ENCODE data around the gene FAM114A1.
"Not testable (repeated sequence)": the region's sequence is repeated elsewhere in the genome, so short reads cannot be mapped to it uniquely, and the experiment has no call there.

The FAM114A1 gene

DNA sequence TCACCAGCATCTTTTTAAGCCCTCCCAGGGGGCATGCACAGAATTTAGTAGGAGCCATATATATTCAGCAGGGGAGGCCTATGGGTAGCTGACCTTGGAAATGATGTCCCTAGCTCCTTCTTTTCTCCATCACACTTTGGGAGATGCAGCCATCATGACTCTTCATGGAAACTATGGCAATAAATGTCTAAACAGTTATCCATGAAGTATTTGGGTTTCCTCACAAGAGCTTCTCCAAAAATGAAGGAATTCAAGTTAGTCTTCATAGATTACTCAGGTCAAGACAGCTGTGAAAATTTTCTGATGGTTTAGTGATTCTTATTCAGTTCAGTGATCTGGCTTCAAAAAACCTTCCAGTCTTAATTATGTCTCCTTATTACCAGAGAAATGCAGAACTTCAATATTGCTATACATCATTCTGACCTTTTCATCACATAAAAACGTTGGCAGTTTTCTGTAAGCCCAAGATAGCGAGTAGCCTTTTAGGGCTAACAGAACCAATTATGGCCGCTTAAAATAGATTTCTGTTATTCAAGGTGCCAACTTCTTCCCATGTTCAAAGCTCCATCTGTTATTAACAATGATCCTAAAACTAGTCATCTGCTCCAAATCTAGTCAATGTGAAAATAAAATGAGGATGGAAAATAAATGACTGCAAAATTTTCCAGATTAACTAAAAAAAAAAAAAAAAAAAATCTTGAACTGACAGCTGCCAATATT, 112.1 kb downstream of the FAM114A1 start:
- DNase-seq = peak; percentile 42

DNA sequence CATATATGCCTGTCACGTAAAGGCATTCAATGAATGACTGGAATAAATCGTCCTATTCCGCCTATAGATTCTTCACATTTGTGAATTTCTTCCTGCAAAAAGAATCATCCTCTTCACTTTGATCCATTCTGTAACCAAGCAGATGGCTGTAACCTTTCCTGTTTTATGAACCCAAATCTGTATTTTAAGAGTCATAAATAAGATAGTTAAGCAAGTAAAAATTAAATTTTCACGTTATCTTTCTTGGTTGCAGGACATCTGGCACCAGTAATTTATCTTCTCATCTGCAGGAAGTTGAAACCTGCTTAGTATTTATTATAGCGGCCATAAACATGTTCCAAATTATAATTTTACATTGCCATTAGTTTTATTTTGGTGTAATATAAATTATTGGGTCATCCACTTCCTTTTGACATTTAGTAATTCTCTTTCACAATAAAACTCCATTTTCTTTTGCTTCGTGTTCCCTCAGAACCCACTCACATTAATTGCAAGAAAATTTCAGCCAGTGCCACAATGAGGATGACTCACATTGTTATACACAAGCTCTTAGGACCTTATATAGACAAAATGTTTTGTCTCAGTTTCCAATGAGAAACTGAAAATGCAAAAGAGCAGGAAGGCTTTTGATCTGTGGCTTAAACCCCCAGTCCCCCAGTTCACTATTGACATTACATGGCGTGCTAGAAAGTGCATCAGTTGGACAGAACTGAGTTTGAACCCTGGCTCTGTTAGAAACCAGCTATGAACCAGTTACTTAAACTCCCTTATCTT, 113.5 kb downstream of the FAM114A1 start:
- DNase-seq = peak; percentile 86

DNA sequence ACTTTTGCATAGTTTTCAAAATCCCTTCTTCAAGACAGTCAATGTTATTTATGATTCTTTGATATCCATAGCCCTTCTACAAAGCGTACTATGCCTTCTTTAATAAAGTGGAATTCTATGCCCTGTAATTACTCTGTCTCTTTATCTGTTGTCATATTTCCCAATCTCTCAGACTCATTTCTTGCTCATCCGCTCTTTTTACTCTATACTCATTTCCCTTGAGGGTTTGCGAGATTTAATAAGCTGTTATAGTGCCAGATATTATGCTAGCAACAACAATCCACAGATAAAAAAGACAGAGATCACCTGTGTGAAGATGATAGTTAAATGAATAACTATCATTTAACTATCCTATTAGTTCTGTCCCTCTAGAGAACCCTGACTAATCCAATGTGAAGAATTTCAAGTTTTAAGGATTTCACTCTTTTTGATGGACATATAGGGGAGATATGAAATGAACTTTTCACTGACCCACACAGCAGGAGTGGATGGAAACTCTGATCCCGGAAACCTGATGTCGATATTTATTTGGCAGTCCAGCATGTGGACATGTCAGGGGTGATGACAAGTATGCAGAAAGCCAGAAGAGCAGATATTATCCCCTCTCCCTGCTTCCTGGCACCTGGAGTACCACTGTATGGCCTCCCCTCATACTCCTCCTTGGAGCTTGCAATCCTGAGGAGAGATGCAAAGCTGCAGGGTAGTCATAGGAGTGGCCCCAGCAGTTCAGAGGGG, 114.9 kb downstream of the FAM114A1 start:
- DNase-seq = peak; percentile 36

DNA sequence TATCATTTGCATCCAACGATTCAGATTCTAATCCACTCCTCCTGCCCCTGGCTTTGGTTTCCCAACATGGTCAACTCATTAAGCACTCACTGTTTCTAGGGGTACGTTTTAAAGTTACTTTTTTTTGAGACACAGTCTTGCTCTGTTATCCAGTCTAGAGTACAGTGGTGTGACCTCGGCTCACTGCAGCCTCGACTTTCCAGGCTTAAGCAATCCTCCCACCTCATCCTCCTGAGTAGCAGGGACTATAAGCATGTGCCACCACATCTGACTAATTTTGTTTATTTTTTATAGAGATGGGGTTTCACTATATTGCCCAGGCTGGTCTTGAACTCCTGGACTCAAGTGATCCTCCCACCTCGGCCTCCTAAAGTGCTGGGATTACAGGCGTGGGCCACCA, 115.7 kb downstream of the FAM114A1 start:
- no peak for DNase-seq

DNA sequence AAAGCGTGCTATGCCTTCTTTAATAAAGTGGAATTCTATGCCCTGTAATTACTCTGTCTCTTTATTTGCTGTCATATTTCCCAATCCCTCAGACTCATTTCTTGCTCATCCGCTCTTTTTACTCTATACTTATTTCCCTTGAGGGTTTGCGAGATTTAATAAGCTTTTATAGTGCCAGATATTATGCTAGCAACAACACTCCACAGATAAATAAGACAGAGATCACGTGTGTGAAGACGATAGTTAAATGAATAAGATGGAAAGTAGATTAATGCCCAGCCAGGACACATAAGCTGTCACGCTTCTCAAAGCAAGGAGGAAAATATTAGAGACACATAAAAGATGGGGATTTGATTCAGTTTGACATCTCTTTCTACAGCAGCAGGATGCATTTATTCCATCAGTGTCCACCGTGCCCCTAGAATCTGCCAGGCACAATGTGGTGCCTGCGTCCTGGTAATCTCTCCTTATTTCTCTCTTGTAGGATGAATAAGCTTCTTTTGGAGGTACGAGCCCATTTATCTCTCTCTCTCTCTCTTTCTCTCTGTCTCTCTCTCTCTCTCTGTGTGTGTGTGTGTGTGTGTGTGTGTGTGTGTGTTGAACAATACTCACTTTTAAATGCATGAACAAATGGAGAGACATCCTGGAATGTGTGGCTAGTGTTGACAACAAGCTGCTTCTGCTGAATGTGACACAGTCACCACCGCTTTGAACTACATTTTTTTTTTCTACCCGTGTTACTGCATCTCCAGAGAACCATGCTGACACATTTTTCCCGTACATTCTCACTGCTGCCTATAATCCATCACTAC, 116.4 kb downstream of the FAM114A1 start:
- DNase-seq = peak; percentile 84

DNA sequence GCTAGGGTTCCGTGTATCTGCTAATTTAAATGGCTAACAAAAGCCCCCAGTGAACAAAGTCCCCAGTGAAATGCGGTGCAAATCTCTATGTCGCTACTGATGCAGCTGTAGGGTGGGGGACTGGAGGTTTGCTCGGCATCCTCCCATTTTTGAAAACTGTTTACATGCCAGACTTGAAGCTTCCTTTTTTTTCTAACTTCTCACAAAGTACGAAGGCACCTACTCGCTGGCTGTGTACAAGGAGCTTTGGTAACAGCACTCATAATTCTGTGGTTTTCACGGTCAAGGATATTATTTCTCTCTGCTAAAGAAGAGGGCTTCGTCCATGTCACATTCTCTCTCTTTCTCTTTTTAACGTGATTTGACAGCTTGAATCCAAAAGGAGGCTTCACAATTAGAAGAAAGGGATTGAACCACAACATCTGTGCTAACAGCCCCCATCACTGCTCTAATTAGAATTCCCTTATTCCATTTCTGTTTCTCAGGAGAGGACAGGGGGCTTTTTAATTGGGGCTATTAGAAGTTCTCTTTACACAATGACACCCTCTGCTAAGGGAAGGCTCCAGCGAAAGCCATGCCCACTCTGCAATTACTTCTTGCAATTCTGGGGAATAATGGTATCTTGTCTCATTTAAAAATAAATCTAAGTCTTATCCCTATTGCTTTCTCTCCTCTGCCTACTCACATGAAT, 117.9 kb downstream of the FAM114A1 start:
- DNase-seq = no peak

DNA sequence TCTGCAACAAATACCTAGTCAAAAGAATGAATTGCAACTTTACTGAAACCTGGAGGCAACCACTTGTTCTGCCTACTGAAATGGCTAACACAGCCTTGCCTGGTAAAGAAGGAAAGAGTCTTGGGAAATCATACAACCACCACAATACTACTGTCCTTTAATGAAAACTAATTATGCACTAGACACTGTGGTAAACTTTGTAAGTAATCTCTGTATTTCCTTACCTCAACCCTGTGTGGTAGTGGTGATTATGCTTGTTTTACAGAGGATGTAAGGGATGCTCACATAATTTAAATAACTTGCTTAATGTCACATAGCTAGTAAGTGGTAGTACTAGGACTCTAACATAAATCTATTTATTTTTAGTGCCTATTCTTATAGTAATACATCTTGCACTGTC, 119.9 kb downstream of the FAM114A1 start:
- DNase-seq = no peak

DNA sequence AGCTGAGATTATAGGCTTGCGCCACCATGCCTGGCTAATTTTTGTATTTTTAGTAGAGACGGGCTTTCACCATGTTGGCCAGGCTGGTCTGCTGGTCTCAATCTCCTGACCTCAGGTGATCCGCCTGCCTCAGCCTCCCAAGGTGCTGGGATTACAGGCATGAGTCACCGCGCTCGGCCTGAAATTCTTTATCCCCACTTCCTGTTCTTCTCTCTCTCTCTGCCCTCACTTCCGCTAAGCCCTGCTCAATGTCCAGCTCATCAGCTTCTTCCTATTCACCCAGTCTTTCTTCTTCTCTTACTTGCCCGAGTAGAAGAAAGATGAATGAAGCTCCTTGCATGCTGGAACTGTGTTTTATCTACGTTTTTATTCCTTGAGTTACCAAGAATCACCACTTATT, 120.7 kb downstream of the FAM114A1 start:
- DNase-seq = not testable (repeated sequence)

DNA sequence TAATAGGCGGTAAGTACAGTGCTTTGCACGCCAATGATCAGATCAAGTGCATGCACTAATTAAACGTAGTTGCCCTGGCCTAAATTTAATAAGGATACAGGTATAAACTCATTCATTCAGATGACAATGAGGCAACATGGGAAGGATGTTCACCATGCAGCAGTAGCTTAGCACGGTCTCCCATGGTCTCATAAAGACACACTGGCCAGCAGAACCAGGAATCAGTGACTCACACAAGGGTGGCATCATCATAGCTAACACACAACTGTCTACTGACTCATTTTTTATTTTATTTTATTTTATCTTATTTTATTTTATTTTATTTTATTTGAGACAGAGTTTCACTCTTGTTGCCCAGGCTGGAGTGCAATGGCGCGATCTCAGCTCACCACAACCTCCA, 121.9 kb downstream of the FAM114A1 start:
- DNase-seq = peak; percentile 46

DNA sequence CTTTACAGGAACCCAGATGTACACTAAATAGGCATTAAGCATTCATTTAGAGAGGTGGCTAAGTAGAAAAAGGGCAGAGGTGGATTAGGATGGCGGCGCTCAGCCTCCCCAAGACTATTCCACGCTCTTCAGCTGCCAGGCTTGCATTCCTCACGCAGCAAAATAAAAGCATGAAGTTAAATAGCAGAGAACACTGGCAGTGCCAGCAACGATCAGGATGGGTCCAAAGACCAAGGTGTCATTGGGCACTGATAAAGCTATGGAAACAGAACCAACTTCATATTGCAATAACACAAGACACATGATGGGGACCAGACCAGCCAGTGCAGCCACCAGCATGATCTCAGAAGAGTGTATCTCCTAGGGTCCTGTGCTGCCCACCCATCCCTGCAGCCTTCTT, 122.6 kb downstream of the FAM114A1 start:
- no peak for DNase-seq

DNA sequence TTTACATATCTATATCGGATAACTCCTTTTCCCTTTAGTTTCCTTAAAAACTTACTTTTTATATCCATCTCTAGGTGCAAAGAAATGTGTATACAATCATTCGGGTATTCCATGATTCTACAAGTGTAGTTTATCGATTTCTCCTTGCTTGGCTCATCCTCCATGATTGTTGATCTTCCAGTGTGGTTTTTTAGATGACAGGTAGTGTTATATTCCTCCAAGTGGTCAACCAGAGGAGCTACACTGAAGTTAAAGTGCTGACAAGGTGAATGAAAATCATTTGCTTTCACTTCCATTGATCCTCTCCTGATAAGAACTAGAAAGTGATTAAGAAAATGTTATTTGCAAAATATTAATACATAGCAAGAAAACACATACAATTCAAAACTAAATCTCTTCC, 126.1 kb downstream of the FAM114A1 start:
- no peak for DNase-seq

DNA sequence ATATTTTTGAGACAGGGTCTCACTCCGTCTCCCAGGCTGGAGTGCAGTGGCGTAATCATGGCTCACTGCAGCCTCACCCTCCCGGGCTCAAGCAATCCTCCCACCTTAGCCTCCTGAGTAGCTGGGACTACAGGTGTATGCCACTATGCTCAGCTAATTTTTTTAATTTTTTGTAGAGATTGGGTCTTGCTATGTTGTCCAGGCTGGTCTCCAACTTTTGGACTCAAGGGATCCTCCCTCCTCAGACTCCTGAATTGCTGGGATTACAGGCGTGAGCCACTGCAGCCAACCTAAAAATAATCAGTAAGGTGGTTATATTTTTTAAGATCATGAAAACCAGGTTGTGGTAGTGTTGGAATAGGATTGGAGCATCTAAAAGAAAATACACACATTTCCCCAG, 126.5 kb downstream of the FAM114A1 start:
- DNase-seq = no peak

Measured in fibroblast of skin of right biceps (primary cell).